ENCODE measurements around the gene KNSTRN. TPM values are rescaled to one million over a fixed set of nuclear protein-coding genes. Genes with fewer than 3 reads are reported as not detected.

The KNSTRN gene
- total RNA-seq, 1 experiment from 2014 or later, result 85.2 TPM

DNA sequence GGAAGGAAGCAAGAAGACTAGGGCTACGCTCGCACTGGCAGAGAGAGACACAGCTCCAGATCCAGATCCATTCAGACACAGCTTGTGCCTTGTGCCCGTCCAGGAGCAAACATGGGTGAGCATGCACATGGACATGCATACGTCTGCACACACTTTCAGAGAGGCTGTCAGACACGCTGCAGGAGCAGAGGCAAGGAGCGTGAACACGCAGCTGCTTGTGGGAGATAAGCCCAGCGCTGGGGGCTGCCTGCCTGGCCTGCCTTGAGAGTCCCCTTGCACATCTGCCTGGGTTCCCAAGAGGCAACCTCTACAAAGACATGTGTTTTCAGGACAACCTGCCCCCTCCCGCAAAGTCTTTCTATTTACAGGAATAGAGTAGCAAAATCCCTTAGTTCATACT, 44.7 kb downstream of the KNSTRN start:
- H4K20me1 ChIP-seq (ENCODE audit: insufficient read depth), result no peaks in the 10 kb centered on the region
- H3K79me2 ChIP-seq (ENCODE audit: low read depth), result no peaks in the 10 kb centered on the region
- H3F3A ChIP-seq (ENCODE audit: insufficient read depth, low read depth), result no peaks in the 10 kb centered on the region
- no peak overlapping the region for H3K4me2 ChIP-seq
- H3K4me3 ChIP-seq, result no peak overlapping the region
- ChIA-PET POLR2A (ENCODE audit: unreplicated experiment) (no interaction called here), CTCF (no interaction called here)
- intact Hi-C loops (cut with micrococcal nuclease; ENCODE audit: unreplicated experiment), result loop anchor here (10.0 kb wide), 1 partner anchor 212 kb away; no protein-coding TSS in a partner anchor
- H3K36me3 ChIP-seq (ENCODE audit: low read depth), result no peaks in the 10 kb centered on the region
- no peak overlapping the region for H2AFZ ChIP-seq
- BruUV-seq (replicated peaks), result no TSS peak
- TF ChIP-seq, protein P1, sequence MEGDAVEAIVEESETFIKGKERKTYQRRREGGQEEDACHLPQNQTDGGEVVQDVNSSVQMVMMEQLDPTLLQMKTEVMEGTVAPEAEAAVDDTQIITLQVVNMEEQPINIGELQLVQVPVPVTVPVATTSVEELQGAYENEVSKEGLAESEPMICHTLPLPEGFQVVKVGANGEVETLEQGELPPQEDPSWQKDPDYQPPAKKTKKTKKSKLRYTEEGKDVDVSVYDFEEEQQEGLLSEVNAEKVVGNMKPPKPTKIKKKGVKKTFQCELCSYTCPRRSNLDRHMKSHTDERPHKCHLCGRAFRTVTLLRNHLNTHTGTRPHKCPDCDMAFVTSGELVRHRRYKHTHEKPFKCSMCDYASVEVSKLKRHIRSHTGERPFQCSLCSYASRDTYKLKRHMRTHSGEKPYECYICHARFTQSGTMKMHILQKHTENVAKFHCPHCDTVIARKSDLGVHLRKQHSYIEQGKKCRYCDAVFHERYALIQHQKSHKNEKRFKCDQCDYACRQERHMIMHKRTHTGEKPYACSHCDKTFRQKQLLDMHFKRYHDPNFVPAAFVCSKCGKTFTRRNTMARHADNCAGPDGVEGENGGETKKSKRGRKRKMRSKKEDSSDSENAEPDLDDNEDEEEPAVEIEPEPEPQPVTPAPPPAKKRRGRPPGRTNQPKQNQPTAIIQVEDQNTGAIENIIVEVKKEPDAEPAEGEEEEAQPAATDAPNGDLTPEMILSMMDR (conservative IDR thresholded peaks at IDR 0.05), result no peak
- TF ChIP-seq EZH2 (IDR thresholded peaks at IDR 0.05; ENCODE audit: low read depth), result no peak
- H3K9me3 ChIP-seq (ENCODE audit: insufficient read depth, low read depth), result no peaks in the 10 kb centered on the region
- H3K4me1 ChIP-seq (replicated peaks; ENCODE audit: insufficient read depth), result no peaks in the 10 kb centered on the region
- H3K27me3 ChIP-seq (ENCODE audit: insufficient read depth, low read depth), result no peaks in the 10 kb centered on the region
- H3K9me2 ChIP-seq (ENCODE audit: insufficient read depth), result no peaks in the 10 kb centered on the region
- H3K27ac ChIP-seq, result no peak overlapping the region
- DNase-seq, result no peak

DNA sequence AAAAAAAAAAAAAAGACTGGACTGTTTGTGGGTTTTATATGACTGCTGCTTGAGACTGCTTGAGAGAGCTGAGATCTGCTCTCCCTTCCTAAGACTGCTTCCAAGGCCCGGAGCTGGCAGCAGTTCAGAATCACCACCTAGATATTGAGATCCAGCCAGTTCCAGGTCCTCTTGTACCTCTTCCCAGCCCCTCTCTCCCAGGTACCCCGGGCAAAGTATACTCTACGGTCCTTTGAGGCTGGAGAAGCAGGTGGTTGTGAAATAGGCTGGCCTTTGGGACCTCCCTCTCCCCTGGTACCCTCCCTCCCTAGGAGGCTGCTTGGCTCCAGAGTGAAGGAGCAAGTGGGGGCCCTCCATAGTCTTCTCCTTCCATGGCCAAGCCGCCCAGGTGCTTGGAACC, 45.7 kb downstream of the KNSTRN start:
- H3K9me3 ChIP-seq (ENCODE audit: insufficient read depth, low read depth), result no peaks in the 10 kb centered on the region
- TF ChIP-seq, protein P1 (conservative IDR thresholded peaks at IDR 0.05), result no peak
- no peak for TF ChIP-seq EZH2 (IDR thresholded peaks at IDR 0.05; ENCODE audit: low read depth)
- BruUV-seq (replicated peaks), result no TSS peak
- H3K27ac ChIP-seq, result no peak overlapping the region
- H3K27me3 ChIP-seq (ENCODE audit: insufficient read depth, low read depth), result no peaks in the 10 kb centered on the region
- ChIA-PET POLR2A (ENCODE audit: unreplicated experiment) (no interaction called here), CTCF (no interaction called here)
- no peaks in the 10 kb centered on the region for H4K20me1 ChIP-seq (ENCODE audit: insufficient read depth)
- DNase-seq, result no peak
- H3K79me2 ChIP-seq (ENCODE audit: low read depth), result no peaks in the 10 kb centered on the region
- H3K4me3 ChIP-seq, result no peak overlapping the region
- no peaks in the 10 kb centered on the region for H3K9me2 ChIP-seq (ENCODE audit: insufficient read depth)
- no peaks in the 10 kb centered on the region for H3K36me3 ChIP-seq (ENCODE audit: low read depth)
- intact Hi-C loops (cut with micrococcal nuclease; ENCODE audit: unreplicated experiment), result loop anchor here (10.0 kb wide), 1 partner anchor 213 kb away; no protein-coding TSS in a partner anchor
- H2AFZ ChIP-seq, result no peak overlapping the region
- no peaks in the 10 kb centered on the region for H3F3A ChIP-seq (ENCODE audit: insufficient read depth, low read depth)
- H3K4me1 ChIP-seq (replicated peaks; ENCODE audit: insufficient read depth), result no peaks in the 10 kb centered on the region
- no peak overlapping the region for H3K4me2 ChIP-seq

DNA sequence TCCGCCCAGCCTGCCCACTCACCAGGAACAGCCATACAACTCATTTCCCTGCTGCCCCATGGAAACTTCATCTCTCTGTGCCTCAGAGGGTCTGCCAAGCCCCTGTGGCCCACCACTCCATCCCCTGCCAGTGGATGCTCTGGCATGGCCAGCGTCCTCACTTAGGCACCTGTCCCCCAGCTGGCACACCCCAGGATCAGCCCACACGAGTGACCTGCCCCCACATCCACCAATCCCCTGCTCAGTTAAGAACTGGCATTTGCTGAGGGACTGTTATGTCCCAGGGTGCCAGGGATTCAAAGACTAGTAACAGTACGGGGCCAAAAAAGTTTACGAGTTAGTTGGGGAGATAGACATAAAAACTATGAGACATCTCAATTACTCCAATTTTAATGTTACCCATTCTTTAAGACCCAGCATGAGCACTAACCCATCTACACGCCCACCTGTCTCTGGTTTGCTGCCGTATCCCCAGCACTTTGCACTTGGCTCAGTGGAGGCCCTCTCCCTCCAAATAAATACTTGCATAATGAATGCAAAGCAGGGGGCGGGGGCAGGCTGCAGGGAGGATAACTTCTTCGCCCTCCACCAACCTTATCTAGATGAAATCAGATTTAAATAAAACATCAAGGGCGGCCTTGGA, 46.7 kb downstream of the KNSTRN start:
- Histone ChIP-seq H4K20me1 (ENCODE audit: insufficient read depth) (no peaks in the 10 kb centered on the region), H3K27me3 (ENCODE audit: insufficient read depth, low read depth) (no peaks in the 10 kb centered on the region), H3K4me1 (replicated peaks; ENCODE audit: insufficient read depth) (no peaks in the 10 kb centered on the region), H2AFZ (no peak overlapping the region), H3K27ac (no peak overlapping the region), H3F3A (ENCODE audit: insufficient read depth, low read depth) (no peaks in the 10 kb centered on the region), H3K4me2 (no peak overlapping the region), H3K4me3 (no peak overlapping the region), H3K9me2 (ENCODE audit: insufficient read depth) (no peaks in the 10 kb centered on the region), H3K36me3 (ENCODE audit: low read depth) (no peaks in the 10 kb centered on the region), H3K79me2 (ENCODE audit: low read depth) (no peaks in the 10 kb centered on the region), H3K9me3 (ENCODE audit: insufficient read depth, low read depth) (no peaks in the 10 kb centered on the region)
- DNase-seq, result no peak
- intact Hi-C loops (cut with micrococcal nuclease; ENCODE audit: unreplicated experiment), result loop anchor here (10.0 kb wide), 1 partner anchor 214 kb away; no protein-coding TSS in a partner anchor
- ChIA-PET POLR2A (ENCODE audit: unreplicated experiment) (no interaction called here), CTCF (no interaction called here)
- no peak for TF ChIP-seq EZH2 (IDR thresholded peaks at IDR 0.05; ENCODE audit: low read depth)
- TF ChIP-seq, protein P1 (conservative IDR thresholded peaks at IDR 0.05), result no peak
- BruUV-seq (replicated peaks), result no TSS peak
